Measurements from ENCODE around the gene TLCD1. TPM values are rescaled to one million over a fixed set of nuclear protein-coding genes. Genes with fewer than 3 reads are reported as not detected.

TLCD1 gene
- total and polyA plus RNA-seq, 9 donors, result 0.75 to 7.0 (median 1.6) TPM; not detected in 1

GRCh38 chr17:28703552-28704218 lies 22.3 kb downstream of the TLCD1 start:
- H3K4me3 ChIP-seq, result no peak overlapping the region
- WGBS, 3 donors, result 68 to 71% (median 69%) methylated on average over 16 of the region's 16 CpGs
- TF ChIP-seq CTCF (IDR thresholded peaks at IDR 0.05) (no peak), POLR2A (IDR thresholded peaks at IDR 0.05) (no peak), EP300 (IDR thresholded peaks at IDR 0.05) (no peak)
- H3K36me3 ChIP-seq, result no peaks in the 10 kb centered on the region
- no peaks in the 10 kb centered on the region for H3K27me3 ChIP-seq
- DNase-seq, result no peak
- intact Hi-C loops (cut with DNase I), result loop anchor here in 1 of 4 donors (10.0 kb wide), 1 partner anchor 49 kb away; no protein-coding TSS in a partner anchor
- H3K27ac ChIP-seq, result no peak overlapping the region
- no peaks in the 10 kb centered on the region for H3K9me3 ChIP-seq
- no peaks in the 10 kb centered on the region for H3K4me1 ChIP-seq (ENCODE audit: insufficient read depth)

- Histone ChIP-seq H3K27ac (no peak overlapping the region), H3K27me3 (no peaks in the 10 kb centered on the region), H3K4me1 (ENCODE audit: insufficient read depth) (no peaks in the 10 kb centered on the region), H3K4me3 (no peak overlapping the region), H3K9me3 (no peaks in the 10 kb centered on the region), H3K36me3 (no peaks in the 10 kb centered on the region)
- intact Hi-C loops (cut with DNase I), result loop anchor here in 1 of 4 donors (10.0 kb wide), 1 partner anchor 48 kb away; no protein-coding TSS in a partner anchor
- no peak for TF ChIP-seq POLR2A (IDR thresholded peaks at IDR 0.05)
- TF ChIP-seq CTCF (IDR thresholded peaks at IDR 0.05), result no peak
- no peak for TF ChIP-seq EP300 (IDR thresholded peaks at IDR 0.05)
- 48 to 64% (median 51%) methylated on average over 3 of the region's 3 CpGs for WGBS, 3 donors
- DNase-seq, result no peak
These were observed 23.3 kb downstream of the TLCD1 start for GRCh38 chr17:28702752-28703150.

GRCh38 chr17:28702026-28702751 lies 23.8 kb downstream of the TLCD1 start:
- Histone ChIP-seq H3K27me3 (no peaks in the 10 kb centered on the region), H3K9me3 (no peaks in the 10 kb centered on the region), H3K4me1 (ENCODE audit: insufficient read depth) (no peaks in the 10 kb centered on the region), H3K4me3 (no peak overlapping the region), H3K27ac (no peak overlapping the region), H3K36me3 (peaks cover 2% of the 10 kb centered on the region)
- intact Hi-C loops (cut with DNase I), result loop anchor here in 1 of 4 donors (10.0 kb wide), 1 partner anchor 47 kb away; no protein-coding TSS in a partner anchor
- no peak for DNase-seq
- TF ChIP-seq EP300 (IDR thresholded peaks at IDR 0.05), result no peak
- no peak for TF ChIP-seq POLR2A (IDR thresholded peaks at IDR 0.05)
- TF ChIP-seq CTCF (IDR thresholded peaks at IDR 0.05), result no peak
- WGBS, 3 donors, result 59 to 62% (median 61%) methylated on average over 10 of the region's 10 CpGs

- H3K9me3 ChIP-seq, result no peaks in the 10 kb centered on the region
- no peak overlapping the region for H3K4me3 ChIP-seq
- no peaks in the 10 kb centered on the region for H3K4me1 ChIP-seq (ENCODE audit: insufficient read depth)
- DNase-seq, result no peak
- H3K36me3 ChIP-seq, result peaks cover 2% of the 10 kb centered on the region
- no peaks in the 10 kb centered on the region for H3K27me3 ChIP-seq
- intact Hi-C loops (cut with DNase I), result loop anchor here in 1 of 4 donors (10.0 kb wide), 1 partner anchor 46 kb away; no protein-coding TSS in a partner anchor
- WGBS, 3 donors, result 83 to 85% (median 84%) methylated on average over 10 of the region's 10 CpGs
- TF ChIP-seq EP300 (IDR thresholded peaks at IDR 0.05) (no peak), CTCF (IDR thresholded peaks at IDR 0.05) (no peak), POLR2A (IDR thresholded peaks at IDR 0.05) (no peak)
- no peak overlapping the region for H3K27ac ChIP-seq
These were observed 25.1 kb downstream of the TLCD1 start for GRCh38 chr17:28700830-28701492.
